ENCODE data around the gene HLCS.

HLCS gene

GRCh38 chr21:36845790-36846189, 120.7 kb downstream of the HLCS start:
- Histone ChIP-seq H3K4me2 (no peak overlapping the region), H2AFZ (ENCODE audit: low read depth) (no peak overlapping the region), H3K27ac (no peak overlapping the region), H3K4me3 (IDR thresholded peaks at IDR 0.05; ENCODE audit: insufficient read depth, low read depth, low read length) (no peak overlapping the region), H3K36me3 (ENCODE audit: insufficient read depth) (no peaks in the 10 kb centered on the region), H3K9ac (no peak overlapping the region), H3K4me1 (ENCODE audit: low read depth, poor library complexity, severe bottlenecking) (no peaks in the 10 kb centered on the region), H3K27me3 (ENCODE audit: insufficient read depth, low read depth) (no peaks in the 10 kb centered on the region), H4K20me1 (ENCODE audit: insufficient read depth) (no peaks in the 10 kb centered on the region), H3K79me2 (ENCODE audit: insufficient read depth, low read depth) (no peaks in the 10 kb centered on the region)
- no peak for TF ChIP-seq CTCF (conservative IDR thresholded peaks at IDR 0.05; ENCODE audit: low read depth, low read length)

GRCh38 chr21:36845070-36845469, 121.4 kb downstream of the HLCS start:
- H3K27me3 ChIP-seq (ENCODE audit: insufficient read depth, low read depth), result no peaks in the 10 kb centered on the region
- H3K4me1 ChIP-seq (ENCODE audit: low read depth, poor library complexity, severe bottlenecking), result peaks cover 3% of the 10 kb centered on the region
- H3K4me2 ChIP-seq, result no peak overlapping the region
- no peaks in the 10 kb centered on the region for H3K79me2 ChIP-seq (ENCODE audit: insufficient read depth, low read depth)
- no peak overlapping the region for H3K27ac ChIP-seq
- H3K36me3 ChIP-seq (ENCODE audit: insufficient read depth), result no peaks in the 10 kb centered on the region
- no peak for TF ChIP-seq CTCF (conservative IDR thresholded peaks at IDR 0.05; ENCODE audit: low read depth, low read length)
- H3K4me3 ChIP-seq (IDR thresholded peaks at IDR 0.05; ENCODE audit: insufficient read depth, low read depth, low read length), result no peak overlapping the region
- H2AFZ ChIP-seq (ENCODE audit: low read depth), result no peak overlapping the region
- no peak overlapping the region for H3K9ac ChIP-seq
- H4K20me1 ChIP-seq (ENCODE audit: insufficient read depth), result no peaks in the 10 kb centered on the region

GRCh38 chr21:36841866-36842265, 124.6 kb downstream of the HLCS start:
- Histone ChIP-seq H3K4me3 (IDR thresholded peaks at IDR 0.05; ENCODE audit: insufficient read depth, low read depth, low read length) (no peak overlapping the region), H3K27ac (no peak overlapping the region), H3K4me1 (ENCODE audit: low read depth, poor library complexity, severe bottlenecking) (peaks cover 18% of the 10 kb centered on the region), H3K4me2 (no peak overlapping the region), H2AFZ (ENCODE audit: low read depth) (no peak overlapping the region), H3K36me3 (ENCODE audit: insufficient read depth) (no peaks in the 10 kb centered on the region), H4K20me1 (ENCODE audit: insufficient read depth) (no peaks in the 10 kb centered on the region), H3K27me3 (ENCODE audit: insufficient read depth, low read depth) (no peaks in the 10 kb centered on the region), H3K9ac (no peak overlapping the region), H3K79me2 (ENCODE audit: insufficient read depth, low read depth) (no peaks in the 10 kb centered on the region)
- no peak for TF ChIP-seq CTCF (conservative IDR thresholded peaks at IDR 0.05; ENCODE audit: low read depth, low read length)

GRCh38 chr21:36839735-36840134, 126.7 kb downstream of the HLCS start:
- Histone ChIP-seq H3K27me3 (ENCODE audit: insufficient read depth, low read depth) (no peaks in the 10 kb centered on the region), H3K4me1 (ENCODE audit: low read depth, poor library complexity, severe bottlenecking) (peaks cover 18% of the 10 kb centered on the region), H3K79me2 (ENCODE audit: insufficient read depth, low read depth) (no peaks in the 10 kb centered on the region), H2AFZ (ENCODE audit: low read depth) (no peak overlapping the region), H3K4me2 (peak overlapping the region; percentile 30; the same call in 1 of the 2 replicates), H3K4me3 (IDR thresholded peaks at IDR 0.05; ENCODE audit: insufficient read depth, low read depth, low read length) (no peak overlapping the region), H3K9ac (no peak overlapping the region), H3K27ac (peak overlapping the region; percentile 14; the same call in 1 of the 2 replicates), H3K36me3 (ENCODE audit: insufficient read depth) (no peaks in the 10 kb centered on the region), H4K20me1 (ENCODE audit: insufficient read depth) (no peaks in the 10 kb centered on the region)
- TF ChIP-seq CTCF (conservative IDR thresholded peaks at IDR 0.05; ENCODE audit: low read depth, low read length), result no peak
